CD4-positive, alpha-beta T cell treated with Interleukin-17A for 1 hour (primary cell): ENCODE results near the gene PKD2L1.
A peak's percentile ranks its signal among the peaks of the same experiment; 100 is the strongest.
"Not testable (repeated sequence)": the region's sequence is repeated elsewhere in the genome, so short reads cannot be mapped to it uniquely, and the experiment has no call there.

Experiments used
- DNase-seq: peaks from one replicate; pipeline ENCODE4 v3.0.0-alpha.2; 2020

PKD2L1 gene

GRCh38 chr10:100276971-100277370 is 53.1 kb downstream of the PKD2L1 start:
- DNase-seq, result not testable (repeated sequence)

- peak; percentile 85 for DNase-seq
Observed at GRCh38 chr10:100267239-100268104, 62.6 kb downstream of the PKD2L1 start, which contains the start of gene CWF19L1. Gene CWF19L1 (minus strand): TSS chr10:100267638. CDS start chr10:100267593, 45 bp downstream.

GRCh38 chr10:100265821-100266485 is 64.1 kb downstream of the PKD2L1 start:
- DNase-seq, result no peak

- DNase-seq, result no peak
Observed at GRCh38 chr10:100254191-100254590, 75.8 kb downstream of the PKD2L1 start.

GRCh38 chr10:100253041-100253440 is 77.0 kb downstream of the PKD2L1 start:
- DNase-seq, result no peak

- no peak for DNase-seq
Observed at GRCh38 chr10:100248820-100249219, 81.2 kb downstream of the PKD2L1 start.

GRCh38 chr10:100245484-100246220 is 84.4 kb downstream of the PKD2L1 start:
- DNase-seq, result no peak

- no peak for DNase-seq
Observed at GRCh38 chr10:100239851-100240250, 90.2 kb downstream of the PKD2L1 start.

GRCh38 chr10:100238429-100238828 is 91.6 kb downstream of the PKD2L1 start:
- DNase-seq, result no peak
